GM21515 (cell line): ENCODE measurements around the gene ZC3HAV1.
"Not testable (repeated sequence)": the region's sequence is repeated elsewhere in the genome, so short reads cannot be mapped to it uniquely, and the experiment has no call there.

ENCODE experiments used
- ATAC-seq: cut with Tn5 transposase; IDR thresholded peaks from one replicate; pipeline ENCODE4 v1.9.1; 2021; ENCODE audit not compliant: unreplicated experiment

Gene ZC3HAV1

DNA sequence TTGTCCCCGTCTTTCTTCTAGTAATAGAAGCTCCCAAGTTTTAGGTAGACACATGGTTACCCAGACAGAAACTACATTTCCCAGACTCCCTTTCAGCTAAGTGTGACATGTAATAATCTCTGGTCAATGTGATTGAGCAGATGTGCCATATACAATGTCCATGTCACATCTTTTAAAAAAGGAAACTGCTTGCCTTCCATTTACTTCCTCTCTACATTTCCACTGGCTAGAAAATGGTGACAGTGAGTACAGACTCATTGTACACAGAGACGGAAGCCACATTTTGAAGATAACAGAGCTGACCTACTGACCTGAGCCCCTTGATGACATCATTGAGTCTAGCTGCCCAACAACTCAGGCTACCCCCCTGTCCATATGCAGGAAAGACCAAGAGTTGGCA, 21.3 kb downstream of the ZC3HAV1 start:
- no peak for ATAC-seq

DNA sequence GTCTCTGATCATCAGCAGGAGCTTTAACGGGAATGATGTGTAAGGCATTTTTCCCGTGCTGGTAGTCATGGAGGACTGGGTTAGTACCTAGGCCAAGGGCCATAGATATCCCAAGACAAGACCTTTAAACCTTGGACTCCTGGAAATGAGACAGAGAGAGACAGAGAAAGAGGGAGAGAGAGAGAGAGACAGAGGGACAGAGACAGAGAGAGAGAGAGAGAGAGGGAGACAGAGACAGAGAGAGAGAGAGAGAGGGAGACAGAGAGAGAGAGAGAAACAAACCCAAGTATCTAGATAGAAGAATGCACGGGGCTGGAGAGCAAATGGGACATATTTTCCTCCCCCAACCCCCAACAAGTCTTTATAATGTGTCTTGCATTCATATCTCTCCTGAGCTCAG, 22.3 kb downstream of the ZC3HAV1 start:
- no peak for ATAC-seq

DNA sequence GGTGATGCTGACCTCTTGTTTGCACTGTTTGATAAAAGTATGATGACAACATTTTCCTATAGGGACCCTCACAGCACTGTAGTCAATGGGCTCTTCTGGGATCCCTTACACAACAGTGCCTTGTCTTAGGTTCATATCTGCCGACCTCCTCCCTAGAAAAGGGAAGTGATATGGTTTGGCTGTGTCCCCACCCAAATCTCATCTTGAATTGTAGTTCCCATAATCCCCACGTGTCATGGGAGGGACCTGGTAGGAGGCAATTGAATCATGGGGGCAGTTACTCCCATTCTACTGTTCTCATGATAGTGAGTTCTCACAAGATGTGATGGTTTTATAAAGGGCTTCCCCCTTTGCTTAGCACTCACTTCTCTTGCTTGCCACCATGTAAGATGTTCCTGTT, 23.1 kb downstream of the ZC3HAV1 start:
- ATAC-seq: no peak

DNA sequence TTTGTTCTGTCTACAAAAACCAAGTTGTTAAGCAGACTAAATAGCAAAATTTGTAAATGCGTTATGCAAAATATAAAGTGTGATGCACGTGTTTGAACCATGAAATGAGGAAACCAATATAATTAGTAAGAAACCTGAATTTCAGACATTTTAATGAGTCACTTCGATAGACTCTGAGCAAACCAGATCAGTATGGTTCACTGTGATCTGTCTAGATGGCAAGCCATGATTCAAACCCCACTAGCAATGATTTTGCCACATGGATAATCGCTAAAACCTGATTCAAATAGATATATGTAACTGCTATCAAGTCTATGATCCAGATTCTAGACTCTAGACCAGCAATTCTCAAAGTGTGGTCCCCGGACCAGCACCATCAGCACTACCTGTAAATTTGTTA, 24.8 kb downstream of the ZC3HAV1 start:
- ATAC-seq: no peak

DNA sequence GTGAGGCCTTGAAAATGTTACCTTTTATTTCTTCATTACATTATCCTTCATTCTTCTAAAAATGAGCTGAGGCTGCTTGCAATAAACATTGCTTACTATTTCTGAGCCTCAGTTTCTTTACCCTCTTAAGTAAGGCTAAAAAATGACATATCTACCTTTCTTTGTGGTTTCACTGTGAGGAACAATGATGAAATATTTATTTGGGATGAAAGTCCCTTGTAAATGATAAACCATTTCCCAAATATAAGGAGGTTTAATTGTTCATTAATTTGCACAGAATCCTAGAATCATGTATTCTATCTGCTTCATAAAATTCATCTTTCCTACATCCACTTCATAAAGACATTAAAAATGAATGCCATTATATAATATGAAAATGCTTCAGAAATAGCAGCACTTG, 27.9 kb downstream of the ZC3HAV1 start:
- no peak for ATAC-seq

DNA sequence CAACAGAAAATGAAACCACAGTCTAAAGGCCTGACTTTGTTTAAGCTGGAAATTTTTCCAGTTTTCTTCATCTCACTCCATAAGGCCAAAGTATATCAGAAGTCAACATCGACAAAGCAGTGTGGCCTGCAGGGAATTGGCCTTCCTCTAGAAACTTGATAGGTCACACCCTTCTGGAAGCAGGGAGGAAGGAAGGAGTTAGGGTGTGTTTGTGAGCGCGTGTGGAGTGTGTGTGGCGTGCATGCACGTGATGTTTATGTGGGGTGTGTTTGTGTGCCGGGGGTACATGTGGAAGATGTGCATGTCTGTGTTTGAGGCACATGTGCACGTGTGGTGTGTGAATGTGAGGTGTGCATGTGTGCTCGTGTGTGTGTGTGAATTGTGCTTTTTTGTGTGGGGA, 28.6 kb downstream of the ZC3HAV1 start:
- no peak for ATAC-seq

DNA sequence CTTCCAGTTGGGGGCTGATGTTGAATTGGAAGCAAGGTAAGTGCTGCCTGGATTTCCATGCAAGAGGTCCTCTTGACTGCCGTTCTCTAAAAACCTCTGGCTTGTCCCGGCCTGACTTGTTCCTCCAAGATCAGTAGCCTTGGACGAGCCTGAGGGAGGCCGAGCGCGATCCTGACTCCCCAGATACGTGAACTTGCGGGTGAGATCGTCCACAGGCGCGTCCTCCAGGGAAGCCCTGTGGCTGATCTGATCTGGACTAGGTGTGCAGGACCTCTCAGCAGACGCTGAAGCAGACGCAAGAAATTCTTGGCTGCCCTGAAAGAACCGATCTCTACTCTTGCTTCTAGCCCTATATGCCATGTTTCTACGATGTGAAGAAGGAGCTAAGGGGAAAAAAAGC, 29.7 kb downstream of the ZC3HAV1 start:
- no peak for ATAC-seq

DNA sequence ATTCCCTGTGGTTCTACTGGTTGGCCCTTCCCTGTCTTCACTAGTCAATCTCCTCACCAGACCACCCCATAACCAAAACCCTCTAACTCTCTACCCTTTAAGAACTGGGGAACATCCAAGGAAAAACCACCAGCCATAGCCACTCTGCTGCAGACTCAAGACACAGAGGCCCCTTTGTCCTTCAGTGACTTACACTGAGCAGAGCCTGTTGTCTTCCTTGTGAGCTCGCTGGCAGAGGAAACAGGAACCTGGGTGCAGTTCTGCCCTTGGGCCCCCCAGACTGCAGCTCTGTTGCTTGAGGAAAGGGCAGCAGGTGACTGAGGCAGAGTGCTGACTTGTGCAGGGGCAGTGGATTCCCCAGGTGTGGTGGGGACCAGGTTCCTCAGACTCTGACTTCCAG, 30.6 kb downstream of the ZC3HAV1 start:
- ATAC-seq: no peak

DNA sequence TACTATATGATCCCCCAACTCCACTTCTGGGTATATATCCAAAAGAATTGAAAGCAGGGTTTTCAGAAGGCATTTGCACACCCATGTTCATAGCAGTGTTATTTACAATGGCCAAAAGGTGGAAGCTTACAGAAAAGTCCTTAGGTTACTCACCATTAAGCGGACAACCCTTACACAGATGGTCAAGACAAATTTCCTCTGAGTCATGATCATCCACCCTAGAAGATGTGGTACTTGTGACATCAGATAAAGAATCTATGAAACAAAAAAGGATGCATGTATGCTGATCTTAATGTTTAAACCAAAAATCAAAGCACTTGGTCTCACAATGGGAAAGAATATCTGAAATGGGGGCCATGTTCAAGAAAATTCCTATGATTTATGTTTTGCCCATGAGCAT, 31.1 kb downstream of the ZC3HAV1 start:
- no peak for ATAC-seq

DNA sequence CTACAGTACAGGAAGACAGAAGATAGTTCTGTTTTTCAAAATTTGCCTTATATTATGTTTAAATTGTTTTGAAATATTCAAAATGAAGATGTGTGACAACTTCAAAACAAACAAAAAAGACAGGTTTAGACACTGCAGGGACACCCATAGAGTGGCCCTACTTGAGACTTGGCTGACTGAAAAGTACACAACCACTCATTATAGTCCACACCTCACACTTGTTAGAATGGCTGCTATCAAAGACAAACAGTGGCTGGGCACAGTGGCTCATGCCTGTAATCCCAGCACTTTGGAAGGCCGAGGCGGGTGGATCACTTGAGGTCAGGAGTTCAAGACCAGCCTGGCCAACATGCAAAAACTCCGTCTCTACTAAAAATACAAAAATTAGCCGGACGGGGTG, 31.8 kb downstream of the ZC3HAV1 start:
- ATAC-seq: not testable (repeated sequence)

DNA sequence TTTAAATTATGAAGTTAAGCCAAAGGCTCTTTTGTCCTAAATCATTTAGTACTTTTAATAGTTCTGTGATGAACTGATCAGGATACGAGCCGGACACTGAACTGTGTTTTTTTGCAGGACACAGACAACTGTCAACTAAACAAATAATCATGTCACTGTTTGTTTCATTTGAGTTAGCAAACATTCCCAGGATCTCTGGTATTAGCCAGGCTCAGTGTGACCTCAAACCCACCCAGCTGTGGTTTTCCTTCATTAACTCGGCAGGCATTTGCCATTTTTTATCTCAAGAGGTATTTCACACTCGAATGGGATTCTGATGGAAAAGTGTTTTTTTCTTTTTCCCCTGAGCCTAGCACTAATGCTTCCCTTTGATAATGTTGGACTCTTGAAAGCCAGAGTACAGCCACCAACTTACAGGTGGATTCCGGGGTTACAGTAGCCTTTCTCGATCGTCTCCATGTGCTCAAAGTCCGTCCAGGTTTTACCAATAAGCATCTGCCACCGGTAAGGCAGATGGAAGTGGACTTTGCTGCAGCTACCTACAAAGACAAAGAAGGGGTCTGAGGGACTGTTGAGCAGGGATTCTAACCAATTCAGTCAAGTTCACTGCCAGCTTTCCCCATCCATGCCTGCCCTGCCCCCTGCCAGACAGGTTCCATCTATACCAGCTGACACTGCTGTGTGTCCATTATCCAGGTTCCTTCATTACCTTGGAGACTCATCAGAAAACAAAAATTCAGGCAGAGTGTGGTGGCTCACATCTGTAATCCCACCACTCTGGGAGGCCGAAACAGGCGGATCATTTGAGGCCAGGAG, 33.4 kb downstream of the ZC3HAV1 start:
- ATAC-seq: no peak

DNA sequence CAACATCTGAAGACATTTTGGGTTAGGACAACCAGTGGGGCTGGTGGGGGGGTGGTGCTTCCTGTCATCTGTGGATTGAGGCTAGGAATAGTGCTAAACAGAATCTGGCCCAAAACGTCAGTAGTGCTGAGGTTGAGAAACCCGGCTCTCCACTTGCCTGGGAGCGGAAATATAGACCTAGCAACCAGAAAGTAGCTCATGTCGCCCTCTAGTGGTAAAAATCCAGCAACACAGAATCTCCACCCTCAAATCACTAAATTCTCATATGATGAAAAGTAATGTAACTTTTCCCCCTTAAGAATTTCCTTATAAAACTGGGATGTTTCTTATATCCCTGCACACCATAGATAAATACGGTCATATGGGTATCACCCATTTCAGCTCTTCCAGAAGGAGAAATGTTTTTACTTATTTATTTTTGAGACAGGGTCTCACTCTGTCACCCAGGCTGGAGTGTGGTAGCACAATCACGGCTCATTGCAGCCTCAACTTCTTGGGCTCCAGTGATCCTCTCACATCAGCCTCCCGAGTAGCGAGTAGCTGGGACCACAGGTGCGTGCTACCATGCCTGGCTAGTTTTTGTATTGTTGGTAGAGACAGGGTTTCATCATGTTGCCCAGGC, 34.4 kb downstream of the ZC3HAV1 start:
- ATAC-seq: peak; percentile 88

DNA sequence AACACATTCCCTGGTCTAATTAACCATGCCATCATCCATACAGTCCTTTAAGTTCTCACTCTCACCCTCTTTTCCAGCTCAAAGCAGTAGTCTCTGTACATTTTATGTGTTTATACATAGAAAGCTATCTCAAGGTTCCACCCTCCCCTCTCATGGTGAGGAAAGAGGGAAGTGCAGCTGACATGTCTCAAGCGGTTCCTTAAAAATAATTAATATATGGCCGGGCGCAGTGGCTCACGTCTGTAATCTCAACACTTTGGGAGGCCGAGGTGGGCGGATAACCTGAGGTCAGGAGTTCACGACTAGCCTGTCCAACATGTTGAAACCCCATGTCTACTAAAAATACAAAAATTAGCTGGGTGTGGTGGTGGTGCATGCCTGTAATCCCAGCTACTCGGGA, 36.7 kb downstream of the ZC3HAV1 start:
- ATAC-seq: no peak

DNA sequence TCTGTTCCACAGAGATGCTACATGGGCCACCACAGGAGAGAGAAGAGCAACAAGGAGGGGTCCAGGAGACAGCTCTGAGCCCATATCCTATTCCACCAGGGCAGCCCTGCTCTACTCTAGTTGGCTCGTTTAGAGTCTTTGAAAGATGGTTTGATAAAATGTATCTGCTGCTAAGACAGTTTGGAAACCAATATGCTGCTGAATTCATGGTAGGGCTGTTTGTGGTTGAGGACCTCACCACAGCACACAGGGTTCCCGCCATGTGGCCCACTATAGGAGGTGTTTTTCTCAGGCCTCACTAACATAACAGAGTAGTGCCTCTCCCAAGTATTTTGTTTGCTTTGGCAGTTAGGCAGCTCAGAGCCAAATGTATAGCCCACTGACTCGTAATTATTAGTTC, 37.8 kb downstream of the ZC3HAV1 start:
- no peak for ATAC-seq

DNA sequence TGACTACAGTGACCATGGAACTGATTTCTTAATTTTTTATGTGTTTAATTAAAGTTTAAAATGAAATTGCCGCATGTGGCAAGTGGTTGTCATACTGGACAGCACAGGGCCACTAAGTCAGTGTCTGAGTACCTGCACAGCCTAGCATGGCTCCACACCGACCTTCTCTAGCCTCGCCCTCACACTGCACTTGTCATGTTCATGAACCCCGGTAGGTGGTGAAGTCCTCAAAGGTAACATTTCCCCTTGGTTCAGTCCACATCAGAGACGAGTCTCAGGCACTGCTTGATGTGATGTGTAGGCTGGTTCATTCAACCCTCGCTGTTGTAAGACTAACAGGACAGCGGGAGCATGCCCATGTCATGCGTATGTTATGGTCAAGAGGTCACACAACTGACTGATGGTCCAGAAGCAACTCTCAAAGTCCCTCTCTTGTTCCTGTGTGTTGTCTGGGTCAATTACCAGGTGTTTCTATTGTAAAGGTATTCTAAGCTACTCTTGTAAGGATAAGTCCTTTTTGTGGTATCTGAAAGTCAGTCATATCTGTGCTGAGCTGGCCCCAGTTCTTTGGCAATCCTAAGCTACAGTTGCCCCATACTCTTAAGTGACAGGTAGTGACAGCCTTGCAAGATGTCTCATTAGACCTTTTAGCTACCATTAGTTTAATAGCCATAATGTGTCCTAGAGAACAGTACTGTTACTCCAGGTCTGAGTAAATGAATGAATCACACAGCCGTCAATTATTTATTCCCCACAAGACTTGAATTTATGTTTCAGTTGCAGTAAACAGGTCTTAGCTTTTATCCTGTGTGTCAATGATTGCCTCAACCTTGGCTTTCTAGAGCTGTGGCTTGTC, 40.7 kb downstream of the ZC3HAV1 start:
- ATAC-seq: no peak

DNA sequence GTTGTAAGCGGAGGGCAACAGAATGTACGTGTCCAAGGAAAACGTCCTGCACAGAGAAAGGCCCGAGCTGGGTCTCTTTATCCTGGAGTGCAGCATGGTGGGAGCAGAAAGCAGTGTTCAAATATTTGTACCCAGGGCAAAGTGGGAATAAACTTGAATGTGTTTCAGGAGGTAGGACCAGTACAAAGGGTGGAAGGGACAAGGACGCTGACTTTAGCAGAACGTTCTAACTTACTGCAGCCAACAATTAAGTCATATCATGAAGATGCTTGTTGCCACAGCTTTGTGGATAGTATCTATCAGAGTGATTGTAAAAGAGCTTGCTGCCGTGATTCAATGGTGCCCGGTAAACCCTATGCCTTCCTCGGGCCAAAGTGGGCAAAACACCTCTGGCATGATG, 43.2 kb downstream of the ZC3HAV1 start:
- ATAC-seq: no peak

DNA sequence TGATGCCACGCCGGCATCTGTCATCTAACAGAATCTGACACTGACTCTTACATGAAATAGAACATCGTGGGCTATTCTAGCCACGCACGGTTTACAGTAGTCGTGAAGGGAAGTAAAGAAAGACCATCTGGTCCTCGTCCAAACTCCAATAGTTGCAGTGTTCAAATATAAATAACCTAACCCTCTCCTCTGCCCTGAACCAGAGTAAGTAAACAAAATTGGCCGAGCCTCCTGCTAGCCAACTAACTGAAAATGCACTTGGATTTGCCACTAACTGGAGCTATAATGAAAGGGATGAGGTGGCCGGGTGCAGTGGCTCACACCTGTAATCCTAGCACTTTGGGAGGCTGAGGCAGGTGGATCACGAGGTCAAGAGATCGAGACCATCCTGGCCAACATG, 44.2 kb downstream of the ZC3HAV1 start:
- ATAC-seq: no peak

DNA sequence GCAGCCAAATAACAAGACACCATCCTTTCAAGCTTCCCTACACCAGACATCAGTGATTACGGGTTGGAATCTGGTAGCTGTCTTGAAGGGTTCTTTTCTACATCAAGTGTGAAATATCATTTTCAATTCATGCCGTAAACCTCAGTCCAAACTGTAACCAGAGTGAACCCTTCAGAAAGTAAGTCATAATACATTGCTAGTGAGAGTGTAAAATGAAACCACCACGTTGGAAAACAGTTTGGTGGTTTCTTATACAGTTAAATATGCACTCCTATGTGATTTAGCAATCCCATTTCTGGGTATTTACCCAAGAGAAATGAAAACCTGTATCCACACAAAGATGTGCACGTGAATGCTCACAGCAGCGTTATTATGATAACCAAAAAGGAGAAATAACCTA, 48.1 kb downstream of the ZC3HAV1 start:
- ATAC-seq: no peak

DNA sequence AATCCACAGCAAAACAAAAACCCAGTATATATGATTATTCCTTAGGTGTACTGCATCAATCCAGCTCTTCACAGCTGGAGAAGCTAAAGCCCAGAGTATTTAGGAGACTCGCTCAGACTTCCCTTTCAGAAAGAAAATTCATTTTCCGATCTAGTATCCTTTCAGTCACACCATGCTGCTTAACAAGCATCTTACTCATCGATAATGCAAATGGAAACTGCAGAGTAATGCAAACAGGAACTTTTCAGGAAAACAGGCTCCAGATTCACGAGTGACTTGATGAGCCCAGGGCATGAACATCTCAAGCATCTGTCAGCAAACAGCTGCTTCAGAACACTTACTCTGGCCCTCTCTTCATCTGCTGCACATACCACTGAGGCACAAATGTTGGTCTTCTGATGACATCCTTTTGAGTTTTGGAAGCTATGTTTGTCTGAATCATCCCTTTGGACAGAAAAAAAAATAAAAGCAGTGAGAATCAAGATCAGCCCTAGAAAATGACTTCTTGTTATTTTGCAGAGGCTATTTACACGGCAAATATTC, 48.8 kb downstream of the ZC3HAV1 start:
- ATAC-seq: no peak

DNA sequence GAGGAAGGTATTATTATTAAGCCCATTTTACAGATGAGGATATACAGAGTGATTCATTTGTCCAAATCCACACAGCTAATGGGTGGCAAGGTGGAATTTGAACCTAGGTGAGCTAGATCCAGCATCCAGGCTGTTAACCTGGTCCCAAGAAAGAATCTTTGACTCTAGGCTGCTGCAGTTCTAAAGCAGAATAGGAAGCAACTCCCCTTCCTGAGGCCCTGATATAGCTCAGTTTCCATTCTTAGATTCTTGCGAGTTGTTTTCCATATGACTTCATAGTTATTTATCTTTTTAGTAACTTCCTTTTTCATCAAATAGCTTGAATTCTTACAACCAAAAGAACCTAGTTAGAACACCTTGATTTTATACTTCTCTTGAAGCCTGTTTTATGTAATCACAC, 49.6 kb downstream of the ZC3HAV1 start:
- no peak for ATAC-seq

DNA sequence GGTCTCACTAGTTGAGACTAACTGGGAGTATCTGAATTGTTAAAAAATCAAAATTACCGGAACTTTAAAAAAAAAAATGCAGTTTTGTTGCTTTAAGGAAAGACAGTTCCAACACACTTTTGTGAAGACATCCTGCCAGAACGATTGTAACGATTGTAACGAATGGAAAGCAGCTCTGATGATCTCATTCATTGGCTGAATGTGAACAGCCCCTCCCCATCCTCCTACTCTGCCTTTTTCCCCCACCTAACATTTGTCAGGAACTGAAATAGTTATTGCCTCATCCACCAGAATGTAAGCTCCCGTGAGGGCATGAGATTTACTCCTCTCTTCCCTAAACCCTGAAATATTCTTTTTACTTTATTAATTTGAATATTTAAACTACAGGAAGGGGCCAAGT, 50.6 kb downstream of the ZC3HAV1 start:
- no peak for ATAC-seq

DNA sequence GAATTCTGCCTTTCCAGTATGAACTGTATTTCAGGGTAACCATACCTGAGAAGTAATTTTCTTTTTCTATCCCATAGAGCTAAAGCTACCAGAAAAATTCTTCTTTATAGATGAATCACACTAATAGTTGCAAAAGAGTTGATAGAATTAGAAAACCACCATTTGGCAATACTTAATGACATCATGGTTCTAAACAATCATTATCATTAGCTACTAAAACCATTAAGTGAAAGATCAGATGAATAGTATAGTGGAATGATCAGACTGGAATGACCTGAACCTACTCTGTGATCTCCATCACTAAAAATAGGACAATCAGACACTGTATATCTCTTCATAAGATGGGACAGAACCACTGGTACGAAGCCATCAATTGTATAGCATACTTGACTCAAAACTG, 53.8 kb downstream of the ZC3HAV1 start:
- ATAC-seq: no peak
